Peyer's patch (tissue), 4 donors: ENCODE results near the gene RASAL3. TPM values are rescaled to one million over a fixed set of nuclear protein-coding genes. Genes with fewer than 3 reads are reported as not detected.

ENCODE experiments used
- DNase-seq, 3 donors: peaks; one replicate each; pipeline ENCODE4 v3.0.0-alpha.2; 2017 to 2019
- H3K27ac ChIP-seq, 4 donors: fragments of 200-600 bp; sonication (generic); one replicate each; pipeline ENCODE4 v1.5.1; 2016 to 2019
- H3K27me3 ChIP-seq, 2 donors: fragments of 200-600 bp; sonication (generic); one replicate each; pipeline ENCODE4 v1.5.1; 2019
- H3K36me3 ChIP-seq, 3 donors: fragments of 200-600 bp; sonication (generic); one replicate each; pipeline ENCODE4 v1.5.1; 2016 to 2019
- H3K4me1 ChIP-seq, 4 donors: fragments of 200-600 bp; sonication (generic); one replicate each; pipeline ENCODE4 v1.5.1; 2016 to 2019
- H3K4me3 ChIP-seq, 4 donors: fragments of 200-600 bp; sonication (generic); 1 replicate in 3 of 4; 2 replicates in 1 of 4; pipeline ENCODE4 v1.5.1; 2016 to 2019; ENCODE audit warnings: mild to moderate bottlenecking in 1 of 4
- H3K9me3 ChIP-seq, 4 donors: fragments of 200-600 bp; sonication (generic); one replicate each; pipeline ENCODE4 v1.5.1; 2016 to 2019; ENCODE audit warnings: mild to moderate bottlenecking in 1 of 4
- CTCF ChIP-seq, 6 experiments: fragments of 450-650 bp in 4 of 6; fragments of 200-600 bp in 2 of 6; sonication (generic) in 1 of 6; IDR thresholded peaks; one replicate each; pipeline ENCODE4 v1.5.1; 2017 to 2019; ENCODE audit warnings: antibody characterized with exemption in 6 of 6, mild to moderate bottlenecking in 3 of 6, moderate library complexity in 1 of 6
- POLR2A ChIP-seq, 2 donors: fragments of 450-650 bp; IDR thresholded peaks; one replicate each; pipeline ENCODE4 v1.5.1; 2017; ENCODE audit warnings: antibody characterized with exemption in 2 of 2, mild to moderate bottlenecking in 2 of 2, moderate library complexity in 2 of 2
- total RNA-seq, 4 donors: library from RNA; depleted of rRNA; stranded (reverse); fragments of >200 nt; gene quantifications; one replicate each; pipeline ENCODE4 v1.1.0, GENCODE V29; 2016

RASAL3 gene
- 10 to 100 TPM in 1 of 4 donors, 1 to 10 TPM in 3; 6.6 to 66.0 (median 6.9) TPM for total RNA-seq

- peak within 1 kb of the TSS; percentile 55 to 68 (median 62) for H3K4me3 ChIP-seq
- peaks cover 0 to 4% of the 10 kb centered on the region in 2 donors for H3K27me3 ChIP-seq
- no peaks in the 10 kb centered on the region for H3K36me3 ChIP-seq
- peaks cover 0 to 12% (median 7%) of the 10 kb centered on the region in 4 donors for H3K4me1 ChIP-seq
- H3K9me3 ChIP-seq: no peaks in the 10 kb centered on the region
- TF ChIP-seq POLR2A (IDR thresholded peaks at IDR 0.05) (no peak), CTCF (IDR thresholded peaks at IDR 0.05) (no peak)
- H3K27ac ChIP-seq: peak within 1 kb of the TSS; percentile 82 to 94 (median 84)
- peak in 2 of 3 donors; percentile 84 to 85 for DNase-seq
Measured at GRCh38 chr19:15464394-15465385, at the start of gene RASAL3. TSS of gene RASAL3 (minus strand) at chr19:15464544. CDS start at chr19:15464358, 186 bp downstream.

DNA sequence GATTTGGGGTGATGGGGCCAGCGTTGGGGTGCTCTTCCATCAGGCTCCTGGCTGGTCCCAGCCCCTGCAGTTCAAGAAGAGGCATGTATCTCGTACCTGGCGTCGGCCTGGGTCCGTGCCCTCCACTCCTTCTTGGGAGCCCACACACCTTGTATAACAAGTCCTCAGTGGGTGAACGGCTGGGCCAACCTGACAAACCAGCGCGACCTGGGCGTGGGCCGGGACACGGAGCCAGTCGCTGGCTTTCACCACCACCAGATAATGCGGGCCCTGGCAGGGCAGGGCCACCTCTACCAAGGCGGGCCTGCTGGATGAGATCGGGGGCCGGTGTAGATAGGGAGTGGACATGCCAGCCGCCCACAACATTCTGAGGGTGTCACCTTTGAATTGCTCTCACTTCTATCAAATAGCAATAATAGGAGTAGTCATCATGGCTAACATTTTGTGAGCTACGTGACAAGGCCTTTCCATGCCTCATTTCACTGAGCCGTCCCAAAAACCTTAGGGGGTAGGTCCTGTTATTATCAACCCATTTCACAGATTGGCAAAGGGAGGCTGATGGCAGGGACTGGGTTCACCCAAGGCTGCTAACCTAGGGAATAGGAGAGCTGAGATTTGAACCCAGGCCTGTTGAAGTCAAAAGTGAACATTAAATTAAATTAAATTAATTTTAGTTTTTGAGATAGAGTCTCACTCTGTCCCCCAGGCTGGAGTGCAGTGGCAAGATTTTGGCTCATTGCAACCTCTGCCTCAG lies 47.5 kb upstream of the RASAL3 start:
- H3K27me3 ChIP-seq: peaks cover 0 to 3% of the 10 kb centered on the region in 2 donors
- DNase-seq: no peak
- H3K27ac ChIP-seq: no peak overlapping the region
- no peak overlapping the region for H3K4me3 ChIP-seq
- H3K9me3 ChIP-seq: peaks cover 0 to 9% (median 0%) of the 10 kb centered on the region in 4 donors
- H3K36me3 ChIP-seq: no peaks in the 10 kb centered on the region
- no peaks in the 10 kb centered on the region for H3K4me1 ChIP-seq
- no peak for TF ChIP-seq POLR2A (IDR thresholded peaks at IDR 0.05)
- TF ChIP-seq CTCF (IDR thresholded peaks at IDR 0.05): no peak

DNA sequence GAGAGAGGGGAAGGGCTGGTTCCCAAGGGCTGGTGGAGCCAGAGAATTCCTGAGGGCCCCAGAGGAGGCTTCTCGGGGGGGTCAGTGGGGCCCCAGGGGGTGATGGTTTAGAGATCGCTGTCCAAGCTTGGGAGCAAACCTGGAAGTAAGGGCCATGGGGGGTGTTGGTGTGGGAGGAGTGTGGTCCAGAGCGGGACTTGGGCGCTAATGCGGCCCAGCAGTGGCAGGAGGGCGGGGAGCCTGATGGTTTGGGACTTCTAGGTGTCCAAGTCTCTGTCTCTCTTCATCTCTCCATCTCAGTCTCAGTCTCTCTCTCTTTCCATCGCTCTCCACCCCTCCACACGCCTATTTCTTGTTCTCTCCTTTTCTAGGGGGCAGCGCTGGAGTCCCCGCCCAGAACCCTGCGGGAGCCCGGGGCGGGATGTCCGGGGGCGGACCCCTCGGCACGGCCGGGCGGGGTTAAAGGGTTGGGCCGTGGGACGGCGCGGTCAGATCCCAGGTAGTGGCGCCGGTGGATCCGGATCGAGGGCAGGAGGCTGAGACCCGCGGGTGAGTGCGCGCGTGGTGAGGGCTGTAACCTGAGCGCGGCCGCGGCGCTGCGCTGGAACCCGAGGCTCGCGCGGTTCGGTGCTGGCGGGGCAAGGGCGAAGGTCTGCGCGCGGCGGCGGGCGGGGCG lies 43.8 kb upstream of the RASAL3 start, which contains the start of gene CYP4F22:
Gene CYP4F22, plus strand, starts transcription at position 491 of the 676 bp plus-strand sequence. CDS start 16,812 bp downstream, outside the sequence.
- H3K36me3 ChIP-seq: no peaks in the 10 kb centered on the region
- no peak within 1 kb of the TSS for H3K27ac ChIP-seq
- no peaks in the 10 kb centered on the region for H3K4me1 ChIP-seq
- H3K4me3 ChIP-seq: peak within 1 kb of the TSS; percentile 17 to 49 (median 37)
- TF ChIP-seq POLR2A (IDR thresholded peaks at IDR 0.05) (no peak), CTCF (IDR thresholded peaks at IDR 0.05) (no peak)
- H3K27me3 ChIP-seq: peaks cover 0 to 3% of the 10 kb centered on the region in 2 donors
- no peak for DNase-seq
- peaks cover 0 to 6% (median 0%) of the 10 kb centered on the region in 4 donors for H3K9me3 ChIP-seq

- Histone ChIP-seq H3K9me3 (peaks cover 0 to 6% (median 0%) of the 10 kb centered on the region in 4 donors), H3K36me3 (no peaks in the 10 kb centered on the region), H3K27ac (no peak overlapping the region), H3K4me3 (no peak overlapping the region), H3K27me3 (peaks cover 0 to 3% of the 10 kb centered on the region in 2 donors), H3K4me1 (no peaks in the 10 kb centered on the region)
- DNase-seq: no peak
- TF ChIP-seq CTCF (IDR thresholded peaks at IDR 0.05) (no peak), POLR2A (IDR thresholded peaks at IDR 0.05) (no peak)
Measured at GRCh38 chr19:15507068-15508034, 43.0 kb upstream of the RASAL3 start.
